Activated CD8-positive, alpha-beta memory T cell treated with anti-CD3 and anti-CD28 coated beads for 48 hours (primary cell): Measurements from ENCODE around the gene ASGR2.
"Not testable (repeated sequence)": the region's sequence is repeated elsewhere in the genome, so short reads cannot be mapped to it uniquely, and the experiment has no call there.

Experiments
- DNase-seq, 3 experiments: peaks; one replicate each; pipeline ENCODE4 v3.0.0-alpha.2; 2020; ENCODE audit warnings: low read depth in 2 of 3, low spot score in 2 of 3

The ASGR2 gene

DNA sequence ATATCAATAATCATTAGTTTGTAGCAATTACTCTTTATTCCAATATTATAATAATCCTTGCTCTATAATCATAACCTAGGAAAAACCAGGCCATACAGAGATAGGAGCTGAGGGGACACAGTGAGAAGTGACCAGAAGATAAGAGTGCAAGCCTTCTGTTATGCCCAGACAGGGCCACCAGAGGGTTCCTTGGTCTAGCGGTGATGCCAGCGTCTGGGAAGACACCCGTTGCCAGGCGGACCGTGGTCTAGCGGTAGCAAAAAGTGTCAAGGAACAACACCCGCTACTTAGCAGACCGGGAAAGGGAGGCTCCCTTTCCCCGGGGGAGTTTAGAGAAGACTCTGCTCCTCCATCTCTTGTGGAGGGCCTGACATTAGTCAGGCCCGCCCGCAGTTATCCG is 11.8 kb upstream of the ASGR2 start:
- DNase-seq = not testable (repeated sequence)

DNA sequence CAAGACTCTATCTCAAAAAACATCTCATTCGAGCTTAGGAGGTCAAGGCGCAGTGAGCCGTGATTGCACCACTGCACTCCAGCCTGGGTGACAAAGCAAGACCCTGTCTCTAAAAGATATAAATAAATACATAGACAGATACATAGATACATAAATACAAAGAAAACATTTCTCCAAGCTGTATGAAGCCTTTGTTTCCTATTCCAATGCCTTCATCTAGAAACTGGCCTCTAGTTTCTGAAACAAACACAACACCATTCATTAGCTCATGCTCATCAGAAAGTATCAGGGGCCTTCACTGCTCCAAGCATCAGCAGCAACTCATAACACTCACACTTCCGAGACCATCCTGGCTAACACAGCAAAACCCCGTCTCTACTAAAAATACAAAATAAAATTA is 10.3 kb upstream of the ASGR2 start:
- DNase-seq = no peak

DNA sequence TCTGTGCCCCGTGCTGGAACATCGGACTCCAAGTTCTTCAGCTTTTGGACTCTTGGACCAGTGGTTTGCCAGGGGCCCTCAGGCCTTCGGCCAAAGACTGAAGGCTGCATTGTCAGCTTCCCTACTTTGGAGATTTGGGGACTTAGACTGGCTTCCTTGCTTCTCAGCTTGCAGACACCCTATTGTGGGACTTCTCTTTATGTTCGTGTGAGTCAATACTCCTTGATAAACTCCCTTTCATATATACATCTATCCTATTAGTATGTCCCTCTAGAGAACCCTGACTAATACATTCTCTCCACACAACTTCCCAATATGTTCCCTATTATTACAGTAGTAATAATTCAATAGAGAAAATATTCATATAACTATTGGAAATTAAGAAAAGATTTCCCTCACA is 9.2 kb upstream of the ASGR2 start:
- DNase-seq = no peak

DNA sequence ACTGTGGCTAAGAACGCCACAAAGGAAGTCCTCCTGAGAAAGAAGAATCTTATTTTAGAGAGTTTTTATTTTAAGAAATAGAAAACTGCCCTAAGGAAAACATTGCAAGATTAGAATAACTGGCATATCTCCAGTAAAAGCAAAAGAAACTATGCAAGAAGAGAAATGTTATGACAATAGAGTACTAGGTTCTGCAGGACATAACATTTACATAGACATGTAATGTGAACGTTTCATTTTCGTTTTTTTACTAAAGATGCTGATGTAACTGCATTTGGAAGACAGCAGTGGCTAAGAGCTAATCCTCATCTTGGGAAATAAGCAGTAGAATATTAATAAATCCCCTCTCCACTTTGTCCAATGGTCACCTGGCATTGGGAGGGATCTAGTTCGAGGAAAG is 7.8 kb upstream of the ASGR2 start:
- no peak for DNase-seq

DNA sequence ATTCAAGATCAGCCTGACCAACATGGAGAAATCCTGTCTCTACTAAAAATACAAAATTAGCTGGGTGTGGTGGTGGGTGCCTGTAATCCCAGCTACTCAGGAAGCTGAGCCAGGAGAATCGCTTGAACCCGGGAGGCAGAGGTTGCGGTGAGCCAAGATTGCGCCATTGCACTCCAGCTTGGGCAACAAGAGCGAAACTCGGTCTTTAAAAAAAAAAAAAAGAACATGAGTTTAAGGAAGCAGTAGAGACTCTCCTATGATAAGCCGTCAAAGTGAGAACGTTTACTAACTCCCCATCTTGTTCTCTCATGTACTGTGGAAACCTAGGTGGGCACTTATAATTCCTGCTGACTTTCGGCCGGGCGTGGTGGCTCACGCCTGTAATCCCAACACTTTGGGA is 6.0 kb upstream of the ASGR2 start:
- DNase-seq = not testable (repeated sequence)

DNA sequence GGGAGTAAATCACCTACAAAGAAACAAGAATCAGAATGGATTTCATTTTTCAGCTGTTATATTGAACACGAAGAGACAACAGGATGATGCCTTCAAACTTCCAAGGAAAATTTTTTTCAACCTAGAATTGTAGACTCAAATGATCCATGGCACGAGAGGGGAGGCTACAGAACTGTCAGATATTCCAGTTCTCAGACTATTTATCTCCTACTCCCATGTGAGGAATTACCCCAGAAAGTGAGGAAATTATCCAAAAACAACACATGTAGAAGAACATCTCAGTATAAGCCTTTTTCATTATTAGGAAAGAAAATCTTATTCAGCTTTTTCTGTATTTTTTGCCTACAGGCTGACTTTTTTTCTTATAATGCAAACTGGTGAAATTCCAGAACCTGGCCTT is 5.5 kb upstream of the ASGR2 start:
- no peak for DNase-seq

DNA sequence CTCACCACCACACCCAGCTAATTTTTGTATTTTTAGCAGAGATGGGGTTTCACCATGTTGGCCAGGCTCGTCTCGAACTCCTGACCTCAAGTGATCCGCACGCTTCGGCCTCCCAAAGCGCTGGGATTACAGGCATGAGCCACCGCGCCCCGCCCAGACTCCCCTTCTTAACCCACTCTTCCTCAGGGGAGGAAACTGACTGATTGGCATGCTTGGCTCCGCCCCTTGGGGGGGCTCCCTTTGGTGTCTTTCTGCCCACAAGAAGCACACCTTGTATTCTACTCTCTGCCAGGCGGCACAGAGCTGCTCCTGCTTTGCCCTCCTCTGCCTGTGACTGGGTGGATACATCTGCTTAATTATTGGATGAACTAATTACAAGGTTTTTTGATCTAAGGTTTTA is 4.7 kb upstream of the ASGR2 start:
- no peak for DNase-seq

DNA sequence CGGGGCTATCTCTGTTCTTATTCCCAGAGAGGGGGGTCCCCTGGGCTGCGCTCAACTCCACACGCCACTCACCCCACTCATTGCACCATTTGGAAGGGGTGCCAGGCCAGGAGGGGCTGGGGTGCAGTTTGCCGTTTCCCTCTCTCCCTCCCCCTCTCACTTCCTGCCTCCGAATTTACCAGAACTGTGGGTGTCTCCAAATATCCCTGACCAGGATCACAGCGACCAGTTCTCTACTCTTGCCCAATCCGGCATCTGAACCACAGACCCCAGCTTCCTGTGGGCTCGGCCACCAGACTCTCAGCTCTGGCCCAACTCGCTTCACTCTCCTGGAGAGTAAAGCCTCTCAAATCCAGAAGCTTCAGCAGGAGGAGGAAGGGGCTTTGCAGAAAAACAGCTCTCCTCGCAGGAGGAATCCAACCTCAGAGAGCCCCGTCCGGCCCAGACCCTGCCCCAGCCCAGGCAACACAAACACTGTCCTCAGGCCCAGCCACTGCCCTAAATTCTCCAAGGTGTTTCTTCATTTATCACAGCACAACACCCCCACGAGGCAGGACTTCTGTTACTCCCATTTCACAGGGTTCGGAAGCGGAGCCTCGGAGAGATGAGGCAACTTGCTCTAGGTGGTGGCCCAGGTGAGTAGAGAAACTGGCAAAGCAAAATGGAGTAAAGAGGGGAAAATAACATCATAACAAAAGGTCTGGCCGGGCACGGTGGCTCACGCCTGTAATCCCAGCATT is 423 bp upstream of the ASGR2 start:
- no peak for DNase-seq

DNA sequence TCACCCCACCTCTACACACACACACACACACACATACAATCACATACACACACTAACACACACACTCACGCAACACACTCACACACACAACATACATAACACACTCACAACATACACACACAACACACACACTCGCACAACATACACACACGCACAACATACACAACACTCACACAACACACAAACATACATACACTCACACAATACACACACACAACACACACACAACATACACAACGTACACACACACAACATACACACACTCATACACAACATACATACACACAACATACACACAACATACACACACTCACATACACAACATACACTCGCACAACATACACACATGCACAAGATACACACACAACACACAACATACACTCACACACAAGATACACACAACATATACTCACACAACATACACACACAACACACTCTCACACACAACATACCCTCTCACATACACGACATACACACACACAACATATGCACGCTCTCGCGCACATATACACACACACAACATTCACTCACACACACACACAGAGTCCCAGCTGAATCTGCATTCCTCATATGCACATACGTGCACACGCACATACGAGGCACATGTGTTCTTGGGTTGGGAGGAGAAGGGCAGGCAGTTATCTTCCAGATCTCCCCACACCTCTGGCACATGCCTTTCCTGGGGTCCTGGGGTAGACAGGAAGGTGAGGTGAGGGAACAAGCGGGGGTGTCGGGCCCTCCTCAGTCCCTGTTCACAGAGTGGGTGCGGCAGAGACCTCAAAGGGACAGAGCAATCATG is 1.1 kb downstream of the ASGR2 start:
- DNase-seq = no peak

DNA sequence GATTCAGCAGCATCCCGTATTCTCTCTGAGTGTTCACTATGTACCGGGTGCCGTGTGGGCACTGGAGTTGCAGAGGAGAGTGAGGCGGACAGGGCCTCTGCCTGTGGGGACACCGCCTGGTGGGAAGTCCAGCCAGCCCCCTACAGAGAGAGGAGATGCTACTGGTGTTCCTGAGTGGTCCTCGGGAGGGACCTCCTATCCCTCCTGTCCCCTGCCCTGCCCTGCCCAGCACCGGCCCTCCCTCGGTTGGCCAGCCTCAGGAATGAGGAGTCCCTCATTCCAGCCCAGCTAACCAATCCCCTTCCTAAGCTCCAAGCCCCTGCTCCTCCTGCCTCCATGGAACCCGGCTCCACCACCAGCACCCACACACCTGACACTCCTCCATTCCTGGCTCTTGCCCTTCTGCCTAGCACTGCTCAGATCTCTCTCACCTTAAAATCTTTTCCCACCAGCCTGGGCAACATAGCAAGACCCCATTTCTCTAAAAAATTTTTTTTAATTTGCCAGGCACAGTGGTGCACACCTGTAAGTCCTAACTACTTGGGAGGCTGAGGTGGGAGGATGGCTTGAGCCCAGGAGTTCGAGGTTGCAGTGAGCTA is 2.0 kb downstream of the ASGR2 start:
- no peak for DNase-seq

DNA sequence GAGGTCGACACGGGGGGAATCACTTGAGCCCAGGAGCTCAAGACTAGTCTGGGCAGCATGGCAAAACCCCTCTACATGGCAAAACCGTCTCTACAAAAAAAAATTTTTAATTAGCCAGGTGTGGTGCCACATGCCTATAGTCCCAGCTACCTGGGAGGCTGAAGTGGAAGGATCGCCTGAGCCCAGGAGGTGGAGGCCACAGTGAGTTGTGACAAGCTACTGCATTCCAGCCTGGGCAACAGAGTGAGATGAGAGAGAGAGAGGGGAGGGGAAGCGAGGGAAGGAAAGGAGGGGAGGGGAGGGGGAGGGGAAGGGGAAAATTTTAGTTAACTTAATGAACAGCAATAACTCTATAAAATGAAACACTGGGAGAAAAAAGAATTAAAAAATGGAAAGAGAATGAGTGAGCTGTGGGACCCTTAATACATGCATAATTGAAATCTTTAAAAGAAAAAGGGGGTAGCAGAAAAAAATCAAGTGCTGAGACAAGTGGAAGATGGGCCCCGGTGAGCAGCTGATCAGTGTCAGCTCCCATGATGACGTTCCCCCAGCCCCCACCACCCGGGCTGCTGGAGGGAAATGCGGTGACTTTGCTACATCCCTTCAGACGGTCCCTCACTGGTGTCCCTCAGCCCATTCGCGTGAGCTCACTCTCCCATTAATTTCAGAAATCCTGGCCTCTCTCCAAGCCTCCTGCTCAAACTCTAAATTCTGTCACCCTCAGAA is 2.7 kb downstream of the ASGR2 start:
- no peak for DNase-seq

DNA sequence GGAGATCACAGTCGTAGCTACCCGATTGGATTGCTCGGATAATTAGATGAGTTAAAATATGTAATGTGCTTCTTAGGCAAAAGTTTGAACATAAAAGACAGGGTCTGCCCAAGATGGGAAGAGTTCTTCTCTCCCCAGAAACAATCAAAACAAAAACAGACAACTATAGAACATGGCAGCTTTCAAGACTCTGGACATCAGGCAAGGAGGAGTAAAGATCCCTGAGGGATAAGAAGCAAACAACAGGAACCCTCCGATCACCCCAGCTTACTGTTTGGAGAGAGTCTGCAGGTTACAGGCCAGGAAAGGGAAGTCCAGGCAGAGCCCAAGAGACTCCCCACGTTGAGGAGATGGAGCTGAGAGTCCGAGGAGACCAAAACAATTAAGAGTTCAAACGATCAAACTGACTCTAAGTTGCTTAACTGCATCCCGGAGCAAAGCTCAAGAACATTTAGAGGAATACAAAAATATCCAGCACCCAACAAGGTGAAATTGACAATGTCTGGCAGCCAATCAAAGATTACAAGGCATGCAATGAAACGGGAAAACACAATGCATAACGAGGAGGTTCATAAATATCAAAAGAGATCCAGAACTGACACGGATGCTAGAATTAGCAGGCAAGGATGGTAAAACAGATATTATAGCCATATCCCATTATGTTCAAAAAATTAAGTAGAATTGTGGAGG is 3.9 kb downstream of the ASGR2 start:
- DNase-seq = no peak

DNA sequence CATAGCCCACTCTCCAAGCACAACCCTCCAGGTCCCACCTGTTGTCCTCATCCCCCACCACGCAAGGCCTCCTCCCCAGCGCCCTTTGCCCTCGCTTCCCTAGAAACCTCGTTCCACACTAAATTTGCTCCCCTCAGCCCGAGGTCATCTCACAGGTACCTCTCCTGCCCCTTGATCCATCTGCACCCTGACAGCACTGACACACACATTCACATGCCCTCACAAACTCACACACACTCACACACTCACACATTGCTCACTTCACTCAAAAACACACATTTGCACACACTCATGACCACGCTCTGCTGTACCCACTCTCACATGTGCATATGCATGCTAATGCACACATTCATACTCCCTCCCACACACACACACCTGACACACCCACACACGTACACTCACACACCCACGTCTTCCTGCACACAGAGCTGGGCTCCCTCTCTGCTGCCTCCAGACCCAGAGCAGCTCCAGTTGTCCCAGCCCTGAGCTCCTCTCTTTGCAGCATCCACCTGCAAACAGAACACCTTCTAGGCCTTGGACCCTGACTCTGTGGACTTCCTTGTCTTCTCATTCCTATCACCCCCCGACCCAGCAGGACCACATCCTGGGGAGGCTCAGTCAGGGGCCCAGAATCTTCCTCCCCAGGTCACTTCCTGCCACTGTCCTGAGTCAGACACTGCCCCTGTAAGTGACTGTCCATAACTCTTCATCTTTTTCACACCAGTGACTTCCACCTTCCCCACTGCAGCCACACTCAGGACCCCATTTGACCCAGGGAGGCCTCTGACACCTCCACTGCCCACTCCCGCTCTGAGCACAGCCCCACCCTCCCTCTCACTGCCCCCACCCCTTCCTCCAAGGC is 4.9 kb downstream of the ASGR2 start:
- DNase-seq = no peak

DNA sequence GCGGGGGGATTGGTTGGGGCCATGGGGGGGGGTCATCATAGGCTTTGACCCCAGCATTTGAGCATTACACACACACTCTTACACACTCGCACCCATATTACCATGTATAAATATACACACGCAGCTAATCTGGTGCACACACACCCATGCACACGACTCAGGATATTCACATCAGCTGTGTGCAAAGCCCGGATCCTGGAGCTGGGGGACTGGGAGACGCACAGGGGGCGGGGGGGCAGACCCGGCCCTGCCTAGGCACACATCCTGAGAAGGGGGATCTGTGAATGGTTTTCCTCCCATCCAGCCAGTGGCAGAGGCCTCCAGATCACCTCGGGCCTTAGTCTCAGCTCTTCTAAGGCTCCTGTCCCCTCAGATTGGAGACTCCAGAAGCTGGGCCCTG is 5.6 kb downstream of the ASGR2 start:
- no peak for DNase-seq

DNA sequence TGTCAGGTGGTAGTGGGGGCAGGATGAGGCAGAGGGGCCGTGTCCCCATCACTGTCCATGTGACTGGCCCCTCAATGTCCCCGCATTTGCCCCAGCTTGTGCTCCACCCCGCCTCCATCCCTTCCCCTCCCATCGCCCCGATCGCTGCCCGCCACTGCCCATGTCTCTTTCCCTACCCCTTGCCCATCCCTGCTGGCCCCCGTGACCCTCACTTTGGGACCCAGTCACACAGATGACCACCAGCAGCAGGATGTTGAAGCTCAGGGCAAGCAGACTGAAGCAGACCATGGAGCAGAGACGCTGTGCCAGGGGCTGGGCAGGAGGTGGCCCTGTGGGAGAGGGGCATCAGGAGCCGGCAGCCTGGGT is 6.1 kb downstream of the ASGR2 start:
- DNase-seq = no peak

DNA sequence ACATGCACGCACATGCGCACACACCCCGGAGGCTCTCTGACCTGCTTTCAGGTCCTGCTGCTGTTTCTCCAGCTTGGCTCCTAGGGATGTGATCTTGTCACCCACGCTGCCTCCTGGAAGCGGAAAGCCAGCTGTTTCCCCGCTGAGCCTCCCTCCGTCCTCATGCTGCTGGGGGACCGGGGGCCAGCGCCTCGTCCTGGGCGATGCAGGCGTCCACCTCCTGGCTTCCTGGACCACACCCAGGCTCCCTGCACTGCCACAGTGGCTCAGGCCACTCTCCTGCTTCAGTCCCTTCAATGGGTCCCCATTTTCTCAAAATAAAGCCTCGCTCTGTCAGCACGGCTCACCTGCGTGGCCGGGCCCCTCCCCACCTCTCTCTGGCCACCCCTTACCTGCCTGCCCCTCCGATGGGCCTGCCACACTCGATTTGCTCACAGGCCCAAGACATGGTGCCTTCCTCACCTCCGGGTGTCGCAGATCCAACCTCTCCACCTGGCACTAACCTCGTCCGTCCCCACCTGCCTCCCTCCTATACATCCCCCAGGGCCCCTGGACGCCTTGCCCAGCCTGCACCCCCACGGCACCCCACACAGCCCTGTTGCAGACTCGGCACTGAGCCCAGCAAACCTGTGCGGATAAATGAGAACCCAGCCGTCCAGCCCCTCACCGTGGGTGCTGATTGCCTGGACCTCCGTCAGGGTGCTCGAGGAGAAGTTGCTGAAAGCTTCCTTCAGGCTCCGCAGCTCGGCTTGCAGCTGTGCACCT is 6.6 kb downstream of the ASGR2 start:
- no peak for DNase-seq

DNA sequence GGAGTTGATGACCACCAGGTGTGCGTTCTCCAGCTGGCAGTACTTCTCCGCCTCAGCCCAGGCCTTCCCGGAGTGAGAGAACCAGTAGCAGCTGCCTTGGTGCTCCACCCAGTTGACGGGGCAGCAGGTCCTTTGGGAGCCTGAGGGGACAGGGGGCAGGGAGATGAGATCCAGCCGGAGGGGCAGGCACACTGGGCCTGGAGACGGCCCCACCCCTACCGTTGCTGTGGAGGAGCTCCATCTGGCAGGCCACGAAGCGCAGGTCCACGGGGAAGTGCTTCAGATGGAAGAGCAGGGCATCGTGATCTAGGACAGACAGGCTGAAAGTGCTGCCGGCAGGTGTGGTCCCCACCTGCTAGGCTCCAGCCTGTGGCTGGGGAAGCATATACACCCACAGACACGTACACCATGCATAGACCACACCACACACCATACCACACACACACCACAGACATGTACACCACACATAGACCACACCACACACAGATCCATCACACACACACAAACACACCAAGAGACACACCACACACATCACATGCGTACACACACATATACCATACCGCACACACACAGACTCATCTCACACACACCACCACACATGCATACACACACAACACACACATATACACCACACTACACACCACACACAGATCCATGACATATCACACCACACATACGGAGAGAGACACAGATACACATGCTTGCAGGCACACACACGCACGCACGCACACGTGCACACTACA is 7.4 kb downstream of the ASGR2 start:
- no peak for DNase-seq

DNA sequence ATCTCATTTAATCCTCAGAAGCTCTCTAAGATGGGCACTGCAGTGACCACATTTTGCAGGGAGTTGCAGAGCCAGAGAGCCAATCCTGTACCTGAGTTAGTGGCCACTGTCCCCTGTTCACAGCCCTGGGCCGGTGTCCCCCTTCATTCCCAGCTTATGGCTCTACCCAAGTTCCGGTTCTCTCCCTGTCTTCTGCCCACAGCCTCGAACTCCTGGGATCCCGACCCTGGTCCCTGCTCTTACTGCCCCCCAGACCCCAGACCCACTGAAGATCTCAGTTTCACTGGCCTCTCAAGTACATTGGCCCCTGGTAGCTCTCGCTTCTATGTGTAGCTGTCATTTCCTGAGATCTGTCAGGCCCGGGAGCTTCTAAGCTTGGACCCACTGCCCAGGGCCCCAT is 12.2 kb downstream of the ASGR2 start:
- no peak for DNase-seq

DNA sequence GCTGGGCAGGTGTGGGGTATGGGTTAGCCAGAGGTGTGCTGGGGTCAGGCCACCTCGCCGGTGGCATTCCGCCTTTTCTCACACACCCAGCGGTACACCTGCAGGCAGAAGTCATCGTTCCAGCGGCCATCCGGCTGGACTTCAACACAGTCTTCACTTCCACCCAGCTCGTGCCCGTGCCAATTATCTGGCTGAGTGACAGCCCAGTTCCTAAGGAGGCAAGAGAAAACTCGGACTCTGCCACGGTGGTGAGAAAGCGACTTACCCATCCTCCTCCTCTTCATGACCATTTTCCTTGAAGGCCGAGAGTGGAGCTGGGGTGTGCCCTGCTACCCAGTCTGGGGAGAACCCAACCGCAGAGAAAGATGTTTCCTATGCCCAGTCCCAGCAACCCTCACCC is 13.1 kb downstream of the ASGR2 start:
- no peak for DNase-seq
